AG09319 (cell line): ENCODE data around the gene CFAP299.
A peak's percentile ranks its signal among the peaks of the same experiment; 100 is the strongest.
"Not testable (repeated sequence)": the region's sequence is repeated elsewhere in the genome, so short reads cannot be mapped to it uniquely, and the experiment has no call there.

ENCODE experiments used
- DNase-seq: peaks from one replicate; pipeline ENCODE4 v3.0.0-alpha.2; 2010; ENCODE audit warnings: low read depth; ENCODE audit errors: extremely low read depth
- TF ChIP-seq, protein P1 (sequence below): IDR thresholded peaks from 2 replicates; pipeline ENCODE4 v1.5.1; 2011; ENCODE audit warnings: low read depth, mild to moderate bottlenecking, inconsistent platforms, low read length, moderate library complexity

The CFAP299 gene

DNA sequence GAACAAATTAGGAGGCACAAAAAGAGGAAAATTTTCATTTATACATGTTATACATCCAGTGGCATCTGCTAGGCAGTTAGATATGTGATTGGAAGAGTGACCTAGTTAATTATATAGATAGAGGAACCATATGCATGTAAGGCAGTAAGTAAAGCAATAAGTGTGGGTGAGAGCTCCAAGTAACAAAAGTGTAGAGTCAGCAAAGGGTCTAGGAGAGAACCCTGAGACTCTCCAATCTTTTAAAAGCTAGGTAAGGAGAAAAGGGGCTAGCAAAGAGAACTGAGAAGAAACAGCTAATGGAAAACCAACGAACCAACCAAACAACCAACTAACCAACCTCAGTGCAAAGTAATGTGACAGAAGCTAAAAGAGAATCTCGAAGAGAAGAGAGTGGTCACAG, 3.8 kb upstream of the CFAP299 start:
- TF ChIP-seq, protein P1, sequence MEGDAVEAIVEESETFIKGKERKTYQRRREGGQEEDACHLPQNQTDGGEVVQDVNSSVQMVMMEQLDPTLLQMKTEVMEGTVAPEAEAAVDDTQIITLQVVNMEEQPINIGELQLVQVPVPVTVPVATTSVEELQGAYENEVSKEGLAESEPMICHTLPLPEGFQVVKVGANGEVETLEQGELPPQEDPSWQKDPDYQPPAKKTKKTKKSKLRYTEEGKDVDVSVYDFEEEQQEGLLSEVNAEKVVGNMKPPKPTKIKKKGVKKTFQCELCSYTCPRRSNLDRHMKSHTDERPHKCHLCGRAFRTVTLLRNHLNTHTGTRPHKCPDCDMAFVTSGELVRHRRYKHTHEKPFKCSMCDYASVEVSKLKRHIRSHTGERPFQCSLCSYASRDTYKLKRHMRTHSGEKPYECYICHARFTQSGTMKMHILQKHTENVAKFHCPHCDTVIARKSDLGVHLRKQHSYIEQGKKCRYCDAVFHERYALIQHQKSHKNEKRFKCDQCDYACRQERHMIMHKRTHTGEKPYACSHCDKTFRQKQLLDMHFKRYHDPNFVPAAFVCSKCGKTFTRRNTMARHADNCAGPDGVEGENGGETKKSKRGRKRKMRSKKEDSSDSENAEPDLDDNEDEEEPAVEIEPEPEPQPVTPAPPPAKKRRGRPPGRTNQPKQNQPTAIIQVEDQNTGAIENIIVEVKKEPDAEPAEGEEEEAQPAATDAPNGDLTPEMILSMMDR: no peak
- DNase-seq: no peak

DNA sequence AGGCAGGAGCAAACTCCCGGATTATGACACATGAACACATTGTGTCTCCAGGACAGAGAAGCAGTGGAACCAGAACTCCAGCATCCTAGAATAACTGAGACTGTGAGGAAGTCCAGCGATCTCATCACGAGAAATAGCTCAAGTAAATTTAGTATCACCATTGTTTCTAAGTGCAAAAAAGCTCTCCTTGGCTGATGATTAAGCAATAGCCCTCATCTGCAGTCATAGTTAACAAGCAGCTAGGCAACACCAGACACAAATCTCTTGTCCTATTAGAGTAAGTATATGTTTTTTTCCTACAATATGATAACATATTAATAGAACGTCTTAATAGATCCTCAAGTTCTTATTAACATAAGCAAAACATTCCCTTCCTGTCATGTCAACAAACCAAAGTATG, 2.4 kb upstream of the CFAP299 start:
- DNase-seq: no peak
- TF ChIP-seq, protein P1: no peak

DNA sequence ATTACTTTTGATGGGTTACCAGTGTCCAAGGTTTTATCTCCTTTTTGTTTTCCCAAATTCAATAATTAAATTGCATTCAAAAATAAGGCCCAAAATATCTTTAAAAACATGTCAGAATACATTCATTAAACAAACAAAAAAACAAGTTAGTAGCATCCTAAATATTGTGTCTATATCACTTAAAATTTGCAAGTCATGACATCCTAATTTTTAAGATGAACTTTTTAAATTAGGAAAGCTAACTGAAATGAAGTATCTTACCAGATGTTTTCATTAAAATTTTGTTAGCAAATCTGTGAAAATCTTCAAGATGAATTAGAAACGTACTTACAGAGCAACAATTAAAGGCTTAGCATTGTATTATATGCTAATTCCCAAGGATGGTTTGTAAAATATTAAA, 962 bp upstream of the CFAP299 start:
- DNase-seq: no peak
- TF ChIP-seq, protein P1: no peak

DNA sequence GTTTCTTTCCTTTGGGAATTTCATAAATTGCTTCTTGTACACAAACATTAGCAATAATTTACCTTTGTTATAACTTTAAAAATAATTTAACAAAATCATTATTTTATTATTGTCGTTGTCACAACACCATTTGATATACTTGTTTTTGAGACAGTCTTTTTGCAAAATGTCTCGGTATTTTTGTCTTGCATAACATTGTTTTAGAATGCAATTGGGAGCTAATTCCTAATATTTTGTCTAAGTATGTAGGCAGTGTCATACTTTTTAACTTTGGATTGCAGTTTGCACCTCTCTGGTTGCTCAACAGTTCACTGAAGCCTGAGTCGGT, 340 bp upstream of the CFAP299 start:
- DNase-seq: no peak
- TF ChIP-seq, protein P1: no peak

DNA sequence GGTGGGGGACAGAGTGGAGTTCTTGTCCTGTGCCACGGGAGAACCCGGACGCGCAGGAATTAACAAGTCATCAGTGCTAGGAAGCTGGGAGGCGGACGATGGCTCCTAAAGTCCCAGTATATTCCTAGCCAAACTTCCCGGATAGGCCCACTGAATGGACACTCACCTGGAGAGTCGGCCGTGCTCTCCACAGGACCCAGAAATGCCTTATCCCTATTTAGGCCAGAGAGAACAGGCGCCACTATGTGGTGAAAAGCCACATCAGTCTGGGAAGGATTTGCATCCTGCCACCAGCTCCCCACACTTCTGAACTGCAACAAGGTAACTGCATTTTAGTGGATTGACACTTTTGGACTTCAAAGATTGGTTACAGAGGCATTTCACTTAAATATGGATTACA, 1.1 kb downstream of the CFAP299 start:
- TF ChIP-seq, protein P1: peak; percentile 52
- no peak for DNase-seq

DNA sequence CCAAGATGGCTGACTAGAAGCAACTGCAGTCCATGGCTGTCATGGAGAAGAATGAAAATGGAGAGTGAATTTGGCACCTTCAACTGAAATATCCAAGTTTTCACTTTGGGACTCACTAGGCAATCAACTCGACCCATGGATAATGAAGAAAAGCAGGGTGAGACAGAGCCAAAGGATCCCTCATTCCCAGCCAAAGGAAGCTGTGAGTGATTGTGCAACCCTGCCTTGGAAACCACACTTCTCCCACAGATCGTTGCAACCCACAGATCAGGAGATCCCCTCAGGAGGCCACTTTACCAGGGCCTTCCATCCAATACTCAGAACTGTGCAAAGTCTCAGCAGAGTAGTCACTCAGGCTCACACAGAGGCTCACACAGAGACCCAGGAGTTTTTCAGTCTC, 4.5 kb downstream of the CFAP299 start:
- no peak for DNase-seq
- TF ChIP-seq, protein P1: no peak

DNA sequence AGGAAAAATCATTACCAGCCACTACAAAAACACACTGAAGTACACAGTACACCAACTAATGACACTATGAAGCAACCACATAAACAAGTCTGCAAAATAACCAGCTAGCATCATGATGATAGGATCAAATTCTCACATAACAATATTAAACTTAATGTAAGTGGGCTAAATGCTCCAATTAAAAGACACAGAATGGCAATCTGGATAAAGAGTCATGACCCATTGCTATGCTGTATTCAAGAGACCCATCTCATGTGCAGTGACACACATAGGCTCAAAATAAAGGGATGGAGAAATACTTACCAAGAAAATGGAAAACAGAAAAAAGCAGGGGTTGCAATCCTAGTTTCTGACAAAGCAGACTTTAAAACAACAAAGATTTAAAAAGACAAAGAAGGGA, 7.2 kb downstream of the CFAP299 start:
- DNase-seq: not testable (repeated sequence)

DNA sequence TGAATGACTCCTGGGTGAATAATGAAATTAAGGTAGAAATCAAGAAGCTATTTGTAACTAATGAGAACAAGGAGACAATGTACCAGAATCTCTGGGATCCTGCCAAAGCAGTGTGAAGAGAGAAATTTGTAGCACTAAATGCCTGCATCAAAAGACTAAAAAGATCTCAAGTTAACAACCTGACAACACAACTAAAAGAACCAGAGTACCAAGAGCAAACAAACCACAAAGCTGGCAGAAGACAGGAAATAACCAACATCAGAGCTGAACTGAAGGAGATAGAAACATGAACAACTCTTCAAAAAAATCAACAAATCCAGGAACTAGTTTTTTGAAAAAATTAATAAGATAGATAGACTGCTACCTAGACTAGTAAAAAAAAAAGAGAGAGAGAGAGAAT, 8.4 kb downstream of the CFAP299 start:
- no peak for DNase-seq
- TF ChIP-seq, protein P1: no peak
